GM23338 (cell line): Measurements from ENCODE around the gene ACVR1C. TPM values are rescaled to one million over a fixed set of nuclear protein-coding genes. Genes with fewer than 3 reads are reported as not detected.
A peak's percentile ranks its signal among the peaks of the same experiment; 100 is the strongest.

Source experiments
- ATAC-seq: fragments of 200-7000 bp; cut with Tn5 transposase; 3 replicates; pipeline ENCODE4 v1.9.1; 2020
- DNase-seq: peaks from one replicate; pipeline ENCODE4 v3.0.0-alpha.2; 2015; ENCODE audit warnings: low spot score
- H2AFZ ChIP-seq: fragments of 200-600 bp; sonication (generic); 2 replicates; pipeline ENCODE4 v1.8.0; 2016; ENCODE audit warnings: antibody characterized with exemption, mild to moderate bottlenecking, moderate library complexity
- H3F3A ChIP-seq: fragments of 200-600 bp; sonication (generic); replicated peaks from 2 replicates; pipeline ENCODE4 v1.8.0; 2017; ENCODE audit warnings: antibody characterized with exemption, mixed run types, low read depth
- H3K27ac ChIP-seq: fragments of 200-600 bp; sonication (generic); 2 replicates; pipeline ENCODE4 v1.6.1; 2016; ENCODE audit warnings: low read depth
- H3K27me3 ChIP-seq: fragments of 200-600 bp; sonication (generic); 2 replicates; pipeline ENCODE4 v1.8.0; 2016; ENCODE audit warnings: mild to moderate bottlenecking, mixed run types, moderate library complexity; ENCODE audit not compliant: insufficient read depth
- H3K36me3 ChIP-seq: fragments of 200-600 bp; sonication (generic); 2 replicates; pipeline ENCODE4 v1.8.0; 2016; ENCODE audit warnings: mild to moderate bottlenecking; ENCODE audit not compliant: insufficient read depth
- H3K4me1 ChIP-seq: fragments of 200-600 bp; sonication (generic); 2 replicates; pipeline ENCODE4 v1.8.0; 2016; ENCODE audit warnings: mild to moderate bottlenecking, moderate library complexity; ENCODE audit not compliant: insufficient read depth
- H3K4me2 ChIP-seq: fragments of 200-600 bp; sonication (generic); 2 replicates; pipeline ENCODE4 v1.7.1; 2017; ENCODE audit warnings: mixed run types
- H3K4me3 ChIP-seq: fragments of 200-600 bp; sonication (generic); 2 replicates; pipeline ENCODE4 v1.6.1; 2016; ENCODE audit warnings: mixed run types
- H3K79me2 ChIP-seq: fragments of 200-600 bp; sonication (generic); replicated peaks from 2 replicates; pipeline ENCODE4 v1.8.0; 2017; ENCODE audit warnings: mild to moderate bottlenecking; ENCODE audit not compliant: insufficient read depth
- H3K9me2 ChIP-seq: fragments of 200-600 bp; sonication (generic); 2 replicates; pipeline ENCODE4 v1.8.0; 2017; ENCODE audit not compliant: insufficient read depth
- H4K20me1 ChIP-seq: fragments of 200-600 bp; sonication (generic); replicated peaks from 2 replicates; pipeline ENCODE4 v1.8.0; 2017; ENCODE audit warnings: mild to moderate bottlenecking; ENCODE audit not compliant: insufficient read depth
- H3K27ac Mint-ChIP-seq: 2 replicates; pipeline ENCODE4 v1.8.0; 2020; ENCODE audit warnings: inconsistent platforms, mild to moderate bottlenecking, moderate library complexity, mixed read lengths
- H3K27me3 Mint-ChIP-seq: 3 replicates; pipeline ENCODE4 v1.8.0; 2022; ENCODE audit warnings: low read depth, mild to moderate bottlenecking, moderate library complexity, mixed read lengths, inconsistent platforms; ENCODE audit not compliant: insufficient read depth, poor library complexity
- H3K36me3 Mint-ChIP-seq: 3 replicates; pipeline ENCODE4 v1.8.0; 2021; ENCODE audit warnings: low read depth, mild to moderate bottlenecking, inconsistent platforms, moderate library complexity, mixed read lengths
- H3K4me1 Mint-ChIP-seq: 3 replicates; pipeline ENCODE4 v1.8.0; 2020; ENCODE audit warnings: mild to moderate bottlenecking, inconsistent platforms, mixed read lengths
- H3K4me3 Mint-ChIP-seq: 3 replicates; pipeline ENCODE4 v1.8.0; 2021; ENCODE audit warnings: moderate library complexity, mild to moderate bottlenecking, inconsistent platforms, mixed read lengths
- H3K9me3 Mint-ChIP-seq: 3 replicates; pipeline ENCODE4 v1.8.0; 2020; ENCODE audit warnings: moderate library complexity, mild to moderate bottlenecking, inconsistent platforms, mixed read lengths
- CREB1 ChIP-seq: fragments of 250-450 bp; sonication (Bioruptor Pico); IDR thresholded peaks from 2 replicates; pipeline ENCODE4 v1.5.0; 2020; ENCODE audit warnings: low read depth, mild to moderate bottlenecking, moderate library complexity
- EZH2 ChIP-seq: fragments of 200-600 bp; sonication (generic); IDR thresholded peaks from one replicate; pipeline ENCODE4 v1.8.0; 2017; ENCODE audit warnings: antibody characterized with exemption, mild to moderate bottlenecking, low read depth; ENCODE audit not compliant: unreplicated experiment
- EZH2phosphoT487 ChIP-seq: fragments of 200-600 bp; sonication (generic); IDR thresholded peaks from one replicate; pipeline ENCODE4 v1.8.1; 2018; ENCODE audit warnings: antibody characterized with exemption; ENCODE audit not compliant: unreplicated experiment
- JUNB ChIP-seq: IDR thresholded peaks from one replicate; pipeline ENCODE4 v1.6.1; 2016; ENCODE audit warnings: antibody characterized with exemption; ENCODE audit not compliant: unreplicated experiment
- NANOG ChIP-seq: IDR thresholded peaks from 2 replicates; pipeline ENCODE4 v1.6.1; 2016; ENCODE audit warnings: antibody characterized with exemption, borderline replicate concordance
- POLR2AphosphoS5 ChIP-seq: IDR thresholded peaks from 2 replicates; pipeline ENCODE4 v1.6.1; 2016; ENCODE audit warnings: antibody characterized with exemption, low read depth
- STAT1 ChIP-seq: IDR thresholded peaks from one replicate; pipeline ENCODE4 v1.6.1; 2016; ENCODE audit warnings: antibody characterized with exemption; ENCODE audit not compliant: unreplicated experiment
- ZNF114 ChIP-seq: fragments of 250-450 bp; sonication (Bioruptor Pico); IDR thresholded peaks from 2 replicates; pipeline ENCODE4 v1.5.0; 2020; ENCODE audit warnings: mild to moderate bottlenecking, moderate library complexity
- ZNF331 ChIP-seq: fragments of 250-450 bp; sonication (Bioruptor Pico); IDR thresholded peaks from 2 replicates; pipeline ENCODE4 v1.5.0; 2020; ENCODE audit warnings: low read depth, mild to moderate bottlenecking, moderate library complexity
- polyA plus RNA-seq: library from polyadenylated mRNA; unstranded; fragments of >200 nt; fragmentation: Nextera tagmentation; extraction: Ambion mirVana; gene quantifications from 2 replicates; pipeline ENCODE4 v1.2.1, GENCODE V29; 2016
- total RNA-seq: library from RNA; depleted of rRNA; stranded (reverse); fragments of >200 nt; shearing (Covaris generic); gene quantifications from 2 replicates; pipeline ENCODE4 v1.2.3, GENCODE V29; 2014
- TF ChIP-seq, protein P1 (sequence below): IDR thresholded peaks from 2 replicates; pipeline ENCODE4 v1.6.1; 2016; ENCODE audit warnings: antibody characterized with exemption
- TF ChIP-seq, protein P2 (sequence below), 2 experiments: fragments of 200-600 bp in 1 of 2; sonication (generic) in 1 of 2; conservative IDR thresholded peaks; 2 replicates each; pipeline versions ENCODE4 v1.5.1 to v1.6.1; 2016 to 2017; ENCODE audit warnings: antibody characterized with exemption in 2 of 2, low read depth in 2 of 2, mild to moderate bottlenecking in 2 of 2, moderate library complexity in 1 of 2
- TF ChIP-seq, protein P3 (sequence below): fragments of 250-450 bp; sonication (Bioruptor Pico); IDR thresholded peaks from 2 replicates; pipeline ENCODE4 v1.5.0; 2020; ENCODE audit warnings: mild to moderate bottlenecking, moderate library complexity

The ACVR1C gene
- total and polyA plus RNA-seq, 2 experiments from 2014 or later, result 0.61 to 0.94 TPM

DNA sequence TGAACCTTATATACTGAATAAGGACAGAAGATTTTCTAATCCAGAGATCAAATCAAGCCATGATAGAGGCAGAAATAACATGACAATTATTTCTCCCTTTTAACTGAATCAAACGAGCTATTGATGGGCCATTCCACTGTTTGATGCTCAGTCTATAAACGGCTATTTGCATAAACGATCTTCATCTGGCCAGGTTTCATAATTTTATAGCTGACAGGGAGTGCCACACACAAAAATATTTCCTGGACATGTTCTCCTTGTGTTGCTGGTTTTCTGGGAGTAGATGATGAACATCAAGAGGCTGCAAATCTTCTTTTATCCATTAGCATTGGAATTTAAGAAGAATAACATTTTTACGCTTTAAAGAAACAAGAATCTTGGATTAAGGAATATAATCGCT, 63.1 kb downstream of the ACVR1C start (continued):
- TF ChIP-seq, protein P1, sequence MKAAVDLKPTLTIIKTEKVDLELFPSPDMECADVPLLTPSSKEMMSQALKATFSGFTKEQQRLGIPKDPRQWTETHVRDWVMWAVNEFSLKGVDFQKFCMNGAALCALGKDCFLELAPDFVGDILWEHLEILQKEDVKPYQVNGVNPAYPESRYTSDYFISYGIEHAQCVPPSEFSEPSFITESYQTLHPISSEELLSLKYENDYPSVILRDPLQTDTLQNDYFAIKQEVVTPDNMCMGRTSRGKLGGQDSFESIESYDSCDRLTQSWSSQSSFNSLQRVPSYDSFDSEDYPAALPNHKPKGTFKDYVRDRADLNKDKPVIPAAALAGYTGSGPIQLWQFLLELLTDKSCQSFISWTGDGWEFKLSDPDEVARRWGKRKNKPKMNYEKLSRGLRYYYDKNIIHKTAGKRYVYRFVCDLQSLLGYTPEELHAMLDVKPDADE, result no peak
- TF ChIP-seq JUNB (no peak), EZH2phosphoT487 (no peak), POLR2AphosphoS5 (no peak)
- TF ChIP-seq, protein P2, sequence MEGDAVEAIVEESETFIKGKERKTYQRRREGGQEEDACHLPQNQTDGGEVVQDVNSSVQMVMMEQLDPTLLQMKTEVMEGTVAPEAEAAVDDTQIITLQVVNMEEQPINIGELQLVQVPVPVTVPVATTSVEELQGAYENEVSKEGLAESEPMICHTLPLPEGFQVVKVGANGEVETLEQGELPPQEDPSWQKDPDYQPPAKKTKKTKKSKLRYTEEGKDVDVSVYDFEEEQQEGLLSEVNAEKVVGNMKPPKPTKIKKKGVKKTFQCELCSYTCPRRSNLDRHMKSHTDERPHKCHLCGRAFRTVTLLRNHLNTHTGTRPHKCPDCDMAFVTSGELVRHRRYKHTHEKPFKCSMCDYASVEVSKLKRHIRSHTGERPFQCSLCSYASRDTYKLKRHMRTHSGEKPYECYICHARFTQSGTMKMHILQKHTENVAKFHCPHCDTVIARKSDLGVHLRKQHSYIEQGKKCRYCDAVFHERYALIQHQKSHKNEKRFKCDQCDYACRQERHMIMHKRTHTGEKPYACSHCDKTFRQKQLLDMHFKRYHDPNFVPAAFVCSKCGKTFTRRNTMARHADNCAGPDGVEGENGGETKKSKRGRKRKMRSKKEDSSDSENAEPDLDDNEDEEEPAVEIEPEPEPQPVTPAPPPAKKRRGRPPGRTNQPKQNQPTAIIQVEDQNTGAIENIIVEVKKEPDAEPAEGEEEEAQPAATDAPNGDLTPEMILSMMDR (conservative IDR thresholded peaks at IDR 0.05; ENCODE audit: low read depth in 2 of 2), result no peak
- TF ChIP-seq, protein P3, sequence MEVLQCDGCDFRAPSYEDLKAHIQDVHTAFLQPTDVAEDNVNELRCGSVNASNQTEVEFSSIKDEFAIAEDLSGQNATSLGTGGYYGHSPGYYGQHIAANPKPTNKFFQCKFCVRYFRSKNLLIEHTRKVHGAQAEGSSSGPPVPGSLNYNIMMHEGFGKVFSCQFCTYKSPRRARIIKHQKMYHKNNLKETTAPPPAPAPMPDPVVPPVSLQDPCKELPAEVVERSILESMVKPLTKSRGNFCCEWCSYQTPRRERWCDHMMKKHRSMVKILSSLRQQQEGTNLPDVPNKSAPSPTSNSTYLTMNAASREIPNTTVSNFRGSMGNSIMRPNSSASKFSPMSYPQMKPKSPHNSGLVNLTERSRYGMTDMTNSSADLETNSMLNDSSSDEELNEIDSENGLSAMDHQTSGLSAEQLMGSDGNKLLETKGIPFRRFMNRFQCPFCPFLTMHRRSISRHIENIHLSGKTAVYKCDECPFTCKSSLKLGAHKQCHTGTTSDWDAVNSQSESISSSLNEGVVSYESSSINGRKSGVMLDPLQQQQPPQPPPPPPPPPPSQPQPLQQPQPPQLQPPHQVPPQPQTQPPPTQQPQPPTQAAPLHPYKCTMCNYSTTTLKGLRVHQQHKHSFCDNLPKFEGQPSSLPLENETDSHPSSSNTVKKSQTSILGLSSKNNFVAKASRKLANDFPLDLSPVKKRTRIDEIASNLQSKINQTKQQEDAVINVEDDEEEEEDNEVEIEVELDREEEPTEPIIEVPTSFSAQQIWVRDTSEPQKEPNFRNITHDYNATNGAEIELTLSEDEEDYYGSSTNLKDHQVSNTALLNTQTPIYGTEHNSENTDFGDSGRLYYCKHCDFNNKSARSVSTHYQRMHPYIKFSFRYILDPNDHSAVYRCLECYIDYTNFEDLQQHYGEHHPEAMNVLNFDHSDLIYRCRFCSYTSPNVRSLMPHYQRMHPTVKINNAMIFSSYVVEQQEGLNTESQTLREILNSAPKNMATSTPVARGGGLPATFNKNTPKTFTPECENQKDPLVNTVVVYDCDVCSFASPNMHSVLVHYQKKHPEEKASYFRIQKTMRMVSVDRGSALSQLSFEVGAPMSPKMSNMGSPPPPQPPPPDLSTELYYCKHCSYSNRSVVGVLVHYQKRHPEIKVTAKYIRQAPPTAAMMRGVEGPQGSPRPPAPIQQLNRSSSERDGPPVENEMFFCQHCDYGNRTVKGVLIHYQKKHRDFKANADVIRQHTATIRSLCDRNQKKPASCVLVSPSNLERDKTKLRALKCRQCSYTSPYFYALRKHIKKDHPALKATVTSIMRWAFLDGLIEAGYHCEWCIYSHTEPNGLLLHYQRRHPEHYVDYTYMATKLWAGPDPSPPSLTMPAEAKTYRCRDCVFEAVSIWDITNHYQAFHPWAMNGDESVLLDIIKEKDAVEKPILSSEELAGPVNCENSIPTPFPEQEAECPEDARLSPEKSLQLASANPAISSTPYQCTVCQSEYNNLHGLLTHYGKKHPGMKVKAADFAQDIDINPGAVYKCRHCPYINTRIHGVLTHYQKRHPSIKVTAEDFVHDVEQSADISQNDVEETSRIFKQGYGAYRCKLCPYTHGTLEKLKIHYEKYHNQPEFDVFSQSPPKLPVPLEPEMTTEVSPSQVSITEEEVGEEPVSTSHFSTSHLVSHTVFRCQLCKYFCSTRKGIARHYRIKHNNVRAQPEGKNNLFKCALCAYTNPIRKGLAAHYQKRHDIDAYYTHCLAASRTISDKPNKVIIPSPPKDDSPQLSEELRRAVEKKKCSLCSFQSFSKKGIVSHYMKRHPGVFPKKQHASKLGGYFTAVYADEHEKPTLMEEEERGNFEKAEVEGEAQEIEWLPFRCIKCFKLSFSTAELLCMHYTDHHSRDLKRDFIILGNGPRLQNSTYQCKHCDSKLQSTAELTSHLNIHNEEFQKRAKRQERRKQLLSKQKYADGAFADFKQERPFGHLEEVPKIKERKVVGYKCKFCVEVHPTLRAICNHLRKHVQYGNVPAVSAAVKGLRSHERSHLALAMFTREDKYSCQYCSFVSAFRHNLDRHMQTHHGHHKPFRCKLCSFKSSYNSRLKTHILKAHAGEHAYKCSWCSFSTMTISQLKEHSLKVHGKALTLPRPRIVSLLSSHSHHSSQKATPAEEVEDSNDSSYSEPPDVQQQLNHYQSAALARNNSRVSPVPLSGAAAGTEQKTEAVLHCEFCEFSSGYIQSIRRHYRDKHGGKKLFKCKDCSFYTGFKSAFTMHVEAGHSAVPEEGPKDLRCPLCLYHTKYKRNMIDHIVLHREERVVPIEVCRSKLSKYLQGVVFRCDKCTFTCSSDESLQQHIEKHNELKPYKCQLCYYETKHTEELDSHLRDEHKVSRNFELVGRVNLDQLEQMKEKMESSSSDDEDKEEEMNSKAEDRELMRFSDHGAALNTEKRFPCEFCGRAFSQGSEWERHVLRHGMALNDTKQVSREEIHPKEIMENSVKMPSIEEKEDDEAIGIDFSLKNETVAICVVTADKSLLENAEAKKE (CRISPR knock-in tag), result no peak

DNA sequence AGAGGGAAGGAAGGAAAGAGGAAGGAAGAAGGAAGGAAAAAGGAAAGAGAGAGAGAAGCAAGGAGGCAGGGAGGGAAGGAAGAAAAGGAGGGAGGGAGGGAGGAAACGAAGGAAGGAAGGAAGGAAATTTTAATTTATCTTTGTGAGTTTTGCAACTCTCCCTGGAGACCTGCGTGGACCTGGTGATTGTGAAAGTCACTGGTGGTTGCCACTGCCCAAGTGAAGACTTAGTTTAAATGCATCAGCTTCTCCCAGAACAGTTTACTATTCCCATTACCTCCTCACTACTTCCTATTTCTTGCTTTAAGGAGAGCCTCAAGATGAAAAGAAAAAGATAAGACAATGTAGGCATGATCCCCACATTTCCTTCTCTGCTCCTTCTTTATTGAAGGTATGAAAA, 68.8 kb downstream of the ACVR1C start:
- H3K27ac ChIP-seq, result no peak overlapping the region
- Mint-ChIP-seq H3K9me3 (peaks cover 14% of the 10 kb centered on the region; the same call in 2 of the 3 replicates), H3K27me3 (peaks cover 6% of the 10 kb centered on the region), H3K4me1 (peaks cover 15% of the 10 kb centered on the region; the same call in 2 of the 3 replicates), H3K36me3 (no peaks in the 10 kb centered on the region; the same call in 1 of the 3 replicates), H3K27ac (no peak overlapping the region), H3K4me3 (no peak overlapping the region)
- ATAC-seq (no peak), DNase-seq (no peak)
- H3K4me3 ChIP-seq, result no peak overlapping the region
- H3K4me1 ChIP-seq, result peaks cover 13% of the 10 kb centered on the region
- H3K4me2 ChIP-seq, result peak overlapping the region; percentile 3; the same call in 1 of the 2 replicates
- H3K79me2 ChIP-seq, result no peaks in the 10 kb centered on the region
- peaks cover 5% of the 10 kb centered on the region; the same call in 1 of the 2 replicates for H3K9me2 ChIP-seq
- H4K20me1 ChIP-seq, result no peaks in the 10 kb centered on the region
- peak overlapping the region; percentile 48; the same call in 1 of the 2 replicates for H2AFZ ChIP-seq
- no peaks in the 10 kb centered on the region for H3K36me3 ChIP-seq
- no peaks in the 10 kb centered on the region for H3F3A ChIP-seq
- H3K27me3 ChIP-seq, result no peaks in the 10 kb centered on the region
- no peak for TF ChIP-seq ZNF331 (CRISPR knock-in tag)
- no peak for TF ChIP-seq EZH2
- no peak for TF ChIP-seq ZNF114
- no peak for TF ChIP-seq POLR2AphosphoS5
- TF ChIP-seq NANOG, result no peak
- TF ChIP-seq JUNB, result no peak
- TF ChIP-seq, protein P1, result no peak
- TF ChIP-seq STAT1, result no peak
- TF ChIP-seq, protein P2 (conservative IDR thresholded peaks at IDR 0.05; ENCODE audit: low read depth in 2 of 2), result no peak
- no peak for TF ChIP-seq EZH2phosphoT487
- no peak for TF ChIP-seq CREB1
